Measurements from ENCODE around the gene FASTK.
"Not testable (repeated sequence)": the region's sequence is repeated elsewhere in the genome, so short reads cannot be mapped to it uniquely, and the experiment has no call there.

The FASTK gene

GRCh38 chr7:151033864-151034249, 46.8 kb downstream of the FASTK start:
- Mint-ChIP-seq H3K9me3 (no peaks in the 10 kb centered on the region), H3K36me3 (ENCODE audit: low read depth) (peaks cover 8% of the 10 kb centered on the region), H3K4me3 (no peak overlapping the region), H3K4me1 (peaks cover 17% of the 10 kb centered on the region), H3K27ac (no peak overlapping the region), H3K27me3 (no peaks in the 10 kb centered on the region)
- DNase-seq (no peak), ATAC-seq (no peak)

- Mint-ChIP-seq H3K27me3 (no peaks in the 10 kb centered on the region), H3K27ac (no peak overlapping the region), H3K36me3 (ENCODE audit: low read depth) (peaks cover 10% of the 10 kb centered on the region), H3K4me1 (peaks cover 13% of the 10 kb centered on the region), H3K9me3 (no peaks in the 10 kb centered on the region), H3K4me3 (no peak overlapping the region)
- no peak for ATAC-seq
- DNase-seq, result no peak
Observed at GRCh38 chr7:151032936-151033863, 47.4 kb downstream of the FASTK start.

GRCh38 chr7:151031011-151031410, 49.6 kb downstream of the FASTK start:
- no peak overlapping the region for H3K27ac Mint-ChIP-seq
- DNase-seq (no peak), ATAC-seq (no peak)
- H3K4me1 Mint-ChIP-seq, result peaks cover 23% of the 10 kb centered on the region
- no peaks in the 10 kb centered on the region for H3K9me3 Mint-ChIP-seq
- no peaks in the 10 kb centered on the region for H3K27me3 Mint-ChIP-seq
- H3K36me3 Mint-ChIP-seq (ENCODE audit: low read depth), result peaks cover 8% of the 10 kb centered on the region
- H3K4me3 Mint-ChIP-seq, result no peak overlapping the region

GRCh38 chr7:151028948-151029501, 51.6 kb downstream of the FASTK start:
- H3K27ac Mint-ChIP-seq, result peak overlapping the region; percentile 96
- ATAC-seq (no peak), DNase-seq (no peak)
- no peaks in the 10 kb centered on the region for H3K27me3 Mint-ChIP-seq
- no peaks in the 10 kb centered on the region for H3K9me3 Mint-ChIP-seq
- H3K4me3 Mint-ChIP-seq, result peak overlapping the region; percentile 98
- peaks cover 23% of the 10 kb centered on the region for H3K4me1 Mint-ChIP-seq
- H3K36me3 Mint-ChIP-seq (ENCODE audit: low read depth), result peaks cover 8% of the 10 kb centered on the region

GRCh38 chr7:151028131-151028947, 52.3 kb downstream of the FASTK start, which contains the start of gene ABCB8:
TSS of gene ABCB8 (plus strand) at chr7:151028450. CDS start at chr7:151028516, 66 bp downstream.
- Mint-ChIP-seq H3K27ac (peak within 1 kb of the TSS; percentile 96), H3K36me3 (ENCODE audit: low read depth) (peaks cover 8% of the 10 kb centered on the region), H3K27me3 (no peaks in the 10 kb centered on the region), H3K4me1 (peaks cover 23% of the 10 kb centered on the region), H3K4me3 (peak within 1 kb of the TSS; percentile 98), H3K9me3 (no peaks in the 10 kb centered on the region)
- DNase-seq (peak; percentile 95), ATAC-seq (peak; percentile 95)

- H3K4me3 Mint-ChIP-seq, result peak overlapping the region; percentile 98
- ATAC-seq, result not testable (repeated sequence)
Observed at GRCh38 chr7:151027728-151028130, 52.9 kb downstream of the FASTK start.

GRCh38 chr7:151026771-151027727, 53.6 kb downstream of the FASTK start:
- Mint-ChIP-seq H3K4me3 (peak overlapping the region; percentile 98), H3K27ac (peak overlapping the region; percentile 96), H3K4me1 (peaks cover 23% of the 10 kb centered on the region)
- H3K27me3 Mint-ChIP-seq; ATAC-seq; H3K9me3 Mint-ChIP-seq; DNase-seq; H3K36me3 Mint-ChIP-seq (ENCODE audit: low read depth): not testable (repeated sequence)

More at GRCh38 chr7:151027728-151028130, 52.9 kb downstream of the FASTK start:
- not testable (repeated sequence) for H3K27me3 Mint-ChIP-seq; DNase-seq; H3K9me3 Mint-ChIP-seq; H3K36me3 Mint-ChIP-seq (ENCODE audit: low read depth)
- peak overlapping the region; percentile 96 for H3K27ac Mint-ChIP-seq
- H3K4me1 Mint-ChIP-seq, result peaks cover 23% of the 10 kb centered on the region
